HG02623 (cell line): ENCODE results near the gene ST6GALNAC3.

Source experiments
- ATAC-seq: cut with Tn5 transposase; IDR thresholded peaks from one replicate; pipeline ENCODE4 v1.9.1; 2021; ENCODE audit warnings: moderate library complexity; ENCODE audit not compliant: unreplicated experiment

Gene ST6GALNAC3

DNA sequence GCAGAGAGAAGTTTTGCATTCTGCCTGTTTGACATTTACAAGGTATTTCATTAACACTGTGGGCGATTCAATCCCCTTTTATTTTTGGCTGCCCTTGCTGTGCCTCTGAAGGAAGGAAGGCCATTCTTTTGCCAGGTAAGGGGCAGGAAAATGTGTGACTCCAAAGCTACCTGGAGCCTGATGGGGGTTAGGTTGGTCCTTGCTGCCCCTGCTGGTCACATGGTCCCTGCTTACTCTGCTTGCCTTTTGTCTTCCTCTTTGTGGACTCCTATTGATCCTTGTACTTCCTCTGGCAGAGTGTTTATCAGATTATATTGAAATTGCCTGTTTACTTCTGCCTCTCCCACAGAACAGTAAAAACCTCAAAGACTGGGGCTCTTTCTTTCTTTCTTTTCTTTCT is 65.7 kb downstream of the ST6GALNAC3 start:
- no peak for ATAC-seq

DNA sequence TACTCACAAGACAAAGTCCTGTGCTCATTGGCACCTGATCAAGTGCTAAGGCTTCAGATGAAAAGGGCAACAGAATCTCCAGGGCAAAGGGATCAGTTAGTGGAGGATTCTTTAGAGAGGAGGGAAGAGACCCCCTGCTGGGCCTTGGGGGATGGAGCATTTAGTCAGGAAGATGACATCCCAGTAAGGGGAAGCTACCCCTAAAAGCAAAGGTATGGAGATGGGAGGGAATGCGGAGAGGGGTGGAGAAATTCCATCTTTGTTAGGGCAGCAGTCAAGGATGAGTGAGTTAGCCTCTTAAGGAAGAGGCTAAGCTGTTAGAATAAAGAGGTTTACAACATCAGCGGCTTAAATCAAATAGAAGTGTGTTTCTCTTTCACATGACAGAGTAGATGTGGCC is 67.4 kb downstream of the ST6GALNAC3 start:
- no peak for ATAC-seq

DNA sequence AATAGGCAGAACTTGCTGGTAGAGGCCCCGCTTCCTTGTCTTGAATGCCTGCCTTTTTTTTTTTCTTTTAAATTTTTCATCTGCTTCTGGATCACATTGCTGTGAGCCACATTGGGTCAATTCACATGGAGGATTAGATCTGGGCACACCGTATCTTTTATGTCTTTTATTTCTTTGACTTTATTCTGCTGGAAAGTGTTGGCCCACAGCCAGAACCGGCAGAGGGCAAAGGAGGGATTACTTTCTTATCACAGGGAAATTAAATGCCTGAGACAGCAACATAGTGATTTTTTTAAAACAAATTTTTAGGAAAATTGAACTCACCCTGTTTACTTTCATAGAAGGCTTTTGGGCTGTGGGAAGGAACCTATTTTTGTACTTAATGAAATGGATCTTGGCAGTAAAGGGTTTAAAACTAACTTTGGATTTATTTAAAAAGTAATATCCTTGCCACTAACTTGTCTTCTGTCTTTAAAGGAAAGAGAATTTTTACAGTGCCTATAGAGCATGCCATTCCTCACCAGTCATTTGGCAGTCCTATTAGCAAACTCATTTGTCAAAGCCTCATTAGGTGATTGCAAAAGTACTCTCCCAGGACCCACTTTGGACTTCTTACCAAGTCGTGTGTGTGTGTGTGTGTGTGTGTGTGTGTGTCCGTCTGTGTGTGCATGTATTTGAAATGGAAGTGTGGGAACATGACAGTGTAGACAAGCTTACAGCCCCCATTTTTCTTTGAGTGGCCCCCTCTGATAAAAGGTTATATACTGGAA is 68.4 kb downstream of the ST6GALNAC3 start:
- ATAC-seq, result no peak

DNA sequence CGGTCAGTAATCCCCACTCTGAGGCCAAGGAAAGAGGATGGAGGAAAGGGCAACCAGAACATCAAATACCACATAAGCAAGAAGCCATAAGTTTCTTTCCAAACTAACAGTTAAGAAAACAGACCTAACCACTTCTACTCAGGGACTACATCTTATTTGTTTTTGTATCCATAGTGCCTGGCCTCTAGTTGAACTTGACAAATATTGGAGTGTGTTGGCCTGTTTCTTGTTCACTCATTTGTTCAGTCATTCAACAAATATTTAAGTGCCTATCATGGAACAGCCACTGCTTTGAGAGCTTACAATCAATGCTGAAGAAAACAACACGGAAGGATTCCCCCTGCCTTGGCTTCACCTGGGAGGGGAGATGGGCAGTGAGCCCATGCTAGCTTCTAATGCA is 69.7 kb downstream of the ST6GALNAC3 start:
- no peak for ATAC-seq

DNA sequence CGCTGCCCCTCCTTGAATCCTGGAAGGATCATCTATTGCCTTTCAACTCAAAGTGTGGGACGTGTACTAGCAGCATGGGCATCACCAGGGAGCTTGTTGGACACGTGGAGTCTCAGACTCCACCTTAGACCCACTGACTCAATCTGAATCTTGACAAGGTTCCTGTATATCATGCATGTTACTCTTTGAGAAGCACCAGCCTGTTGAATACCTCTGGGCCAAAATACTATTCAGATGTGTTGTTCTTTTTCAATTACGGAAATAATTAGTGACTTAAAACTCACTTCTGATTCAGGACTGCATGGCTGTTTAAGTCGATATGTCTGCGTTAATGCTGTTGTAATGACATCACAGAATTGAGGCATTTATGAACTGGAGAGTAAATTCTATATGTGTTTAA is 70.8 kb downstream of the ST6GALNAC3 start:
- ATAC-seq, result no peak

DNA sequence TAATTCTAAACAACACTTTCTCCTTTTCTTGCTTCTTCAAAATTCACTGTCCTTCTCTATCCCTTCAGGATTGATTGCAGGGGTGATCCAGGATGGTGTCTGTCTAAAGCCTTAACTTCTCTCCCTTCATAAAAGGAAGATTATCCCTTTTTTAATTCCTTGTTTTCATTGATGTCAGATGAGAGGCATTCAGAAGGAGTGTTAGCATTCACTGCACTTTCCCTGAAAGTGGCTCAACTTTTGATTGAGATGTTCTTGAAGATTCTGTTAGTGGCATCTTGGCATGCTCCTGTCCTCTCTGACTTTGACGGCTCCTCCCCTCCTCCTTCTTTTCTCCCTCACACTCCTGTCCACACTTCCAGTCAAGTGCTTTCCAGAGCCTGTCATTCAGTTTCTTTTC is 71.6 kb downstream of the ST6GALNAC3 start:
- ATAC-seq, result no peak

DNA sequence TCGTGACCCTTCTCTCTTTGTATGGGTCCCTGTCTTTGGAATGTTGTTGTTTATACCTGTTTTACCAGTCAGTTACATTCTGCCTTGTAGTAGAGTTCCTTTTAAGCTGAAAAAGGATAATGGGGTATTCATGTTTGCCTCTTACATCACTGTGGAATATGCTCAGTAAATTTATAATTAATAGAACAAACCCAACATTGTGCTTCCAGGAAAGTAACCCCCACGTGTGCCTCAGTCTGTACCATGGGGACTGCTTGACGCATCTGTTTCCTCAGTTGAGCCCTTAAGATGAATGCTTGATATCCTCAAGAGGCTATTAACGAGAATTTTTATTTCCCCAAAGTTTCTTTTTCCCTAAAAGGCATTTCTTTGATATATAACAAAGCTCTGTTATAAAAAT is 73.4 kb downstream of the ST6GALNAC3 start:
- no peak for ATAC-seq

DNA sequence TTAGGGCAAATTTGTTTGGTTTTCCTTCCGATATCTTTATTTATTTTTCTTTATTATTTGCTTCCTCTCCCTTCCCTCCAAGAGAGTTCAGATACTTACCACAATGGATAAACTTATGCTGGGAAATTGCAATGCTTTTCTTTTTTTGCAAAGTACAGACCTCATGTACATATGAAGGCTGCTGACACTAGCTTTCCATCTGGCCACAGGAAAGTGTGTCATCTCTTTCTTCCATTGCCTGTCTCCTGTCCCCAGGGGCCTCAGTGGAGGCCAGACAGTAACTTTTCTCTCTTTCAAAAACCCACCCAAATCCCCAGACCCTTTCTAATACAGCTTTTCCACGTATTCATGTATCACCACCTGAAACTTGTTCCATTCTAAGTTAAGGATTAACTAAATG is 73.9 kb downstream of the ST6GALNAC3 start:
- no peak for ATAC-seq

DNA sequence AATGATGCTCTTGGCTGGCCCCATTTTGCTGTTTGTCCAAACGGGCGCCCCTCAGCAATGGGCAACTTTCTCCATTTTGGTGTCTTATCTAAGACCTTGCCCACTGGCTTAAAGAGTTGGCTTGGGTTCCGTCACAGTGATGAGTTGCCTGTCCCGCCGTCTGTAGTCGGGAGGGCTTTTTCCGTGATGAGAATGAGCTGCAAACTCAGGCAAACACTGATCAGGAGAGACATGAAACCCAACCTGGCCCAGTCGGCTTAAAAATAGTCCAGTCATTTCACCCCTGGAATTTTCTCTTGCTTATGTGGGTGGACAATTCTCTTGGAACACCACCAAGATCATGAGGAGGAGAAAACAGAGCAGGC is 79.3 kb downstream of the ST6GALNAC3 start:
- ATAC-seq, result no peak

DNA sequence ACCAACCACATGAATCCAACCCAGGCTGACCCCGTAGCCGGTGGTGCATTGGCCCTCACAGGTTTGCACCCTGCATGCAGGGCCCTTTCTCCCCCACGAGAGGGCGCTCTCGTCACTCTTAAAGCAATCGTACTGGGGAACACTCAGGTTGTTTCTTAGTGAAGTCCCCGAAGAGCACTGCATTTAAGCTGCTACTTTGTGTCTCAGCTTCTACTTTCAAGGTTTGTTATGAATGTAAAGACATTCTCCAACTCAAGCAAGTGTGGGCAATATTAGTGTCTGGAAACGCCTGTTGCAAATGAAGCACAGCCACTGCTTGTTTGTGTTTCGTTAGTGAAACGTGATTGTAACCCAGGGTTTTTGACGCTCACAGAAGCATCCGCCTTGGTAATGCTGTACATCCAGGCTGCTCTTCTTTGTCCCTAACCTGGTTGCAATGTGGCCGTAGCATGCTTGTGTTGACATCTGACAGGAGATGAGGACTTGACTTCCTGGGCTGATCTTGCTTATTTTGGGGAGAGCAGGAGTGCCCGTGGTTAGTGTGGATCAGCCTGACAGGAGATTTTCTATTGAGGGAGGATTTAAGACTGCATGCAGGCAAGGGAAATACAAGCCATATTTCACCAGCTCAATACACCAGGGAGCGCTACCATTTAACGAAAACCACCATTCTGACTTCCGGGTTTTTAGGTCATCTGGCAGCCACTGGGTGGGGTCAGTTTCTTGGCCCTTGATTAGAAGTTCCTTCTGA is 79.8 kb downstream of the ST6GALNAC3 start:
- peak; percentile 96 for ATAC-seq

DNA sequence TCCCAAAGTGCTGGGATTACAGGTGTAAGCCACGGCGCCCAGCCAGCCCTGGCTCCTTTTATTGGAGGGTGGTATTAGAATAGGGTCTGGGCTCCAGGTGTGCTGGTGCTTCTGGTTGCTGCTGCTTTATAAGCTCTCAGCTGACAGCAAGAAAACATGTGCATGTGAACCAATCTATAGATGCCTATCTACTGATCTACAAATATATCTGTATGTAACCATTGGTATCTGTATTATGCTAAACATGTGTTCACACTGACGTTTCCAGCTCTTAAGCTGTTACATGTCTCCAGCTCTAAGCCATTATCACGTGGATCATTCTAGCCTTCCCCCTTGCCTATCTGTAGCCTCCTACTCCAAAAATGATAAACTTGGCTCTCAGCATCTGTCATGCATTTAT is 82.4 kb downstream of the ST6GALNAC3 start:
- no peak for ATAC-seq

DNA sequence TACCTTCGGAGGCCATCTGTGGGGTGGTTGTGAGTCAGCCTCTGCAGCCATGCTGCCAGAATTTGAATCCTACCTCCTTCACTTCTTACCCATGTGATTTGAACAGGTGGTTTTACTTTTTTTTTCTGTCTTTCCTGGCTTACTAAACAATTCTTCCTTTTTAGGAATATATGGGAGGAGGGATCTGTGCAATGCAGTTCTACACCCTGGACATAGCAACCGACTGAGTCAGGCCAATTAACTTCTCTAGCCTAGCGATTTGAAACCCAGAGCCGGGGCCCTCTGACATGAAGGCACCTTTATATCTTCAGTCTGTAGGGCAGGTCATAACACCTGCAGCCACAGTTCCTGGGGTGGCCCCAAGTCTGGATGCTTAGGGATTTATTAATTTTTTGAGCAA is 83.6 kb downstream of the ST6GALNAC3 start:
- ATAC-seq, result no peak

DNA sequence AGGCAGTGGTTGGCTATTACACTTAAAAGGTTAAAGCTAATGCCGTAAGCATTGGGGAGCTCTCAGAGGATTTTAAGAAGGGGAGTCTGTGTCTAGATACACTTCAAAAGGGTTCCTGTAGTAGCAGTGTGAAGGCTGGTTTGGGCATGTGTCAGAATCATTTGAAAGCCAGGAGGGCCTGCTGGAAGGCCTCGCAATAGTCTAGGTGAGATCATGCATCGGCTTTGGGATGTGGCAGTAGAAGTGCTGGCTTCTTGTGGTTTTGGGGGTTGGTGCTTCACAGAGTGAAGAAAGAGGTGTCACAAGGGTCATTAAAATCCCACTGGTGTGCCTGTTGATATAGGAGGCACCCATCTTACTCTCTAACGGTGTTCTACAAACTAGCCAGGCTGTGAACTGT is 85.7 kb downstream of the ST6GALNAC3 start:
- no peak for ATAC-seq

DNA sequence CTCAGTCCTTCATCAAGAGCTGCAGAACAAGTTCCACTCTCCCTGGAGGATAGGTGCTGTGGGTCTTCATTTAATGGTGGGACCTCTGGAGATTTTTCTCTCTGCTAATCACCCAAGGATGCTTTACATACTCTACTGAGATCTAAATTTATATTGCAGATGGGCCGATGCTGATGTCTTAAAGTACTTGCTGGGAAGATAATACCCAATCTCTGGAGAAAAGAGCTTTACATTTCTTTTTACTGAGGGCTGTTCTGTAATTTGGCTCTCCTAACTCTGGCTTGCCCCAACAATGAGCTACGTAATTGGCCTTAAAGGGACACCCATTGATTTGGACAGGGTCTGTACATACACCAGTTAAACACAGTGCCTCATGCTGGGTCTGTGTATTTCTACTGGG is 86.9 kb downstream of the ST6GALNAC3 start:
- ATAC-seq, result no peak

DNA sequence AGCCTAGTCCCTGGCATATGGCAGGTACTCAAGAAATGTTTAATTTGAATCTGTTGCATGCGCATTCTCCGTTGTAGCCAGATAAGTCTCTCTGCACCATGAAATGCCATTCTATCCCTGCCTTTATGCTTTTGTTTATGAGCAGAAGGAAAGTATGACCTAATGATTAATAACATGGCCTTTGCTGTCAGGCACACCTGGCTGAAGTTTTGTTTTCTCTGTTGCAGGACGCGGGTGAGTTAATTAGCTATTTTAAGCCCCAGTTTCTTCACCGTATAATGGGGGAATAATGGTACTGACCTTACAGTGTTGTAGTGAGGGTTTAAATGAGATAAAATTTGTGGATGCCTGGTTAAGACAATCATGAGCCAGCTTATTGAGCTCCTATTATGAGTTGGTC is 87.7 kb downstream of the ST6GALNAC3 start:
- ATAC-seq, result no peak

DNA sequence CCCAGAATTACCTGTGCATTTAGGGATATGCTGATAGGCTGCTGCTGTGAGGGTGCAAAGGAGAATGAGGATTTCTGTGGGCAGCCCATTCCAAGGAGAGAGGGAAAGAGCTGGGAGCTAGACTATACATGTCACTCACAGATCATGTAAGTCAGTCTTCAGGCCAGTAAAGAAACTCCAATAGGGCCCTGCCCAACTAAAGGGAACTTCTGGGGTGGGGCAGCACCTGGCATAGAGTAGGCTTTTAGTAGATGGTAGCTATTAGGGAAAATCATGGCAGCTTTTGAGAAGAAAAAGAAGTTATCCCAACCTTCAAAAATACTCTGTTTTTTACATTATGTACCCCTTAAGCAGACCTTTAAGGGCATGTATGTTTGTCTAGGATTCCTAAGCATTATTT is 89.6 kb downstream of the ST6GALNAC3 start:
- no peak for ATAC-seq

DNA sequence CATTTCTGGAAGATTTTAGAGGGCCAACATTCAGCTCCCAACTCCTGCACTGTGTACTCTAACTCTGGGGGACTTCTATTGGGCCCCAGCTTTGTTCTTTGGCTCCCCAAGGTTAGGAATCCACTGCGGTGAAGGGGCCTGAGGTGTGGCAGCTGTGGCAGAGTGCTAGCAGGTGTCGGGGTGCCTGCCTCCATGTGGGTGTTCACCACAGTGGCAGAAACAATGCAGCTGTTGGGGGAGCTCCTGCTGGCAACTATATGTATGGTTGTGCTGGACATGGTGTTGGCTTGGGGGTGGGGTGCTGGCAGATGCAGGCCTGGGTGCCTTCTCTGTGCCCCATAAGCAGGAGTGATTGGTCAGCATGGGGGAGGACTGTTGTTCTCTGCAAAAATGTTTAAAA is 95.5 kb downstream of the ST6GALNAC3 start:
- ATAC-seq, result no peak

DNA sequence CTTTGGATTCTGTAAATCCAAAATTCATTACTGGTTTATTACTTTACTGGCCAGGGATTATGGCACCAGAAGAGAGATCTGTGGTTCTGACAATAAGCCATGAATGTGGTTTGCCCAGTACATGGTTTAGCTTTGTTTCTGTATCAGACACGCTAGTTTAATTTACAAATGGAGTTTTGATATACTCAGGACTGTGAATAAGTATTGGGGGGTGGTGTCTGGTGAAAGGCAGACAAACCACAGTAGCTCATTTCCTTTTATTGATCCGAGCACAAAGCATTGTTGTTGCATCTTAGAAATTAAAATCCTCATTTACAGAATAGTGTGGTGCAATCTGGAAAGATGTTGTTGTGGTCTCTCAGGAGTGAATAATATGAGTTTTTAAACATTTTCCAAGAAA is 96.0 kb downstream of the ST6GALNAC3 start:
- ATAC-seq, result no peak

DNA sequence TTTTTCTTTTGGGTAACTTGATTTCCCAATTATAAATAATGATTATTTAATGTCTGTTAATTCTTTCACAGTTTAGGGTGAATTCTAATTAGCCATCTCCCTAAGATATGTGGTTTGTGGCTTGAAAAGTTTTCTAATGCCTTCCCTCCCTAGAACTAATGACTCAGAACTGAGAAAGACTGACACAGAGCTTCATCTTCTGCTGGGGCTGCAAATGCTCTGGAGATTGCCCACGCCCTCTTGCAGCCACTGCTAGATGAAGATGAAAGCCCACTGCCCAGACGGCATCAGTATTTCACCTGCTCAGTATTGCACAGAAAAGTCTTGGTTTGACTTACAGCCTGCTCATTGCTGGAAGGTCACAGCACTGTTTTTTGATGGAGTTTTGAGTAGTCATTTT is 101.5 kb downstream of the ST6GALNAC3 start:
- no peak for ATAC-seq

DNA sequence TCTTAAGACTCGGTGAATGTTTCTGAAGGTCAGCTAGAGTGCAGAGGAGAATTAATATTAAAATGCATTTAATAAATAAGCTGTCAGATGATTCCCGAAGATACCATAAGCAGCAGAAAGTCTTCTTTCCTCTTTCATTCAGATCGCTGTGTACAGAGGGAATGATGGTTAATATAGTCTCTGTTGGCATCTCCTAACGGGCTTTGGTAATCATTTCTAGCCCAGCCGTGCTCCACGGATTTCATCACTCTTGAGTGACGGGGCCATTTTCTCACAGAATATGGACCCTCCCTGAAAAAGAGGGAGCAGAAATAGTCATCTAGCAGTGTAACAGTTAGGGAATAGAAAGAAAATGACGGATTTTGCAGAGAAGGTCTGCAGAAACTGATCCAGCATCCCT is 103.1 kb downstream of the ST6GALNAC3 start:
- ATAC-seq, result no peak

DNA sequence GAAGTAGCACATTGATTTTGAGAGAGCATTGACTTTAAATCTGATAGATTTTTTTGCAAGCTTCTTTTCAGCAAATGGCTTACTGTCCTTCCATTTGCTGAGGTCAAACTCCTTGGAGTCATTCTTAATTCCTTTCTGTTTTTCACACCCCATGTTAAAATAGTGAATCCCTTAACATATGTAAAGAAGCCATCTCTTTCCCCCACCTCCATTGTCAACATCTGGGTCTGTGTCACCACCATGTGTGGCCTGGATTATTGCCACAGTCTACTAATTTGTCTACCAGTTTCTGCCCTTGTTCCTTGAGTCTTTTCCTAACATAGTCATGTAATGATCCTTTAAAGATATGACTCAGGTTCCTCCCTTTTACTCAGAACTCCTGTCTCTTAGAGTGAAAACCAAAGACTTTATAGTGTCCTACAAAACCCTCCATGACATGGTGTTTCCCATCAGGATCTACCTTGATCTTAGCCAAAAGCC is 104.7 kb downstream of the ST6GALNAC3 start:
- ATAC-seq, result no peak

DNA sequence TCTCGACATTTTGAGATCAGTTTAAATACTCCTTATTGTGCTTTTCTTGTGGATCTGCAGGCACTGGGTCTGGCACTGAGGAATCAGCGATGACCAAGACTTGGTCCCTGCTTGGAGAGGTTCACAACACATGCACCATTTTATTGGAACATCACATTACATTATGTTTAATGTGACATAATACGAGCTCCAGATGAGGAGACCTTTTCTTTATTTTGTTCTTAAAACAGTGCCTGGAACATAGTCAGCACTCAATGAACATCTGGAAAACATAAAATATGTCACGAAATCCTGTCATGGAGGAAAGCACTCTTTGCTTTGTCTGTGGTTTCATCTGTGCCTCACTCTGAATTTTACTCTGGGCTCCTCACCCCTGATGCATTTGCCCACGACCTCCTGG is 110.7 kb downstream of the ST6GALNAC3 start:
- no peak for ATAC-seq
